A673 (cell line): Measurements from ENCODE around the gene CCDC158.

Experiments used
- CTCF ChIP-seq: fragments of 300-800, 200-600 bp; sonication (generic); conservative IDR thresholded peaks from 2 replicates; pipeline ENCODE4 v1.5.1; 2017; ENCODE audit warnings: low read depth, mild to moderate bottlenecking, antibody characterized with exemption, low read length, moderate library complexity, mixed read lengths
- EZH2 ChIP-seq: fragments of 200-600 bp; sonication (generic); IDR thresholded peaks from 2 replicates; pipeline ENCODE4 v1.6.1; 2017; ENCODE audit warnings: borderline replicate concordance, low read depth, mild to moderate bottlenecking, mixed read lengths, antibody characterized with exemption, low read length; ENCODE audit not compliant: poor library complexity, severe bottlenecking

GRCh38 chr4:76375703-76376102 is 45.2 kb downstream of the CCDC158 start:
- TF ChIP-seq CTCF (no peak), EZH2 (no peak)
